Measurements from ENCODE around the gene NKG7.

The NKG7 gene

DNA sequence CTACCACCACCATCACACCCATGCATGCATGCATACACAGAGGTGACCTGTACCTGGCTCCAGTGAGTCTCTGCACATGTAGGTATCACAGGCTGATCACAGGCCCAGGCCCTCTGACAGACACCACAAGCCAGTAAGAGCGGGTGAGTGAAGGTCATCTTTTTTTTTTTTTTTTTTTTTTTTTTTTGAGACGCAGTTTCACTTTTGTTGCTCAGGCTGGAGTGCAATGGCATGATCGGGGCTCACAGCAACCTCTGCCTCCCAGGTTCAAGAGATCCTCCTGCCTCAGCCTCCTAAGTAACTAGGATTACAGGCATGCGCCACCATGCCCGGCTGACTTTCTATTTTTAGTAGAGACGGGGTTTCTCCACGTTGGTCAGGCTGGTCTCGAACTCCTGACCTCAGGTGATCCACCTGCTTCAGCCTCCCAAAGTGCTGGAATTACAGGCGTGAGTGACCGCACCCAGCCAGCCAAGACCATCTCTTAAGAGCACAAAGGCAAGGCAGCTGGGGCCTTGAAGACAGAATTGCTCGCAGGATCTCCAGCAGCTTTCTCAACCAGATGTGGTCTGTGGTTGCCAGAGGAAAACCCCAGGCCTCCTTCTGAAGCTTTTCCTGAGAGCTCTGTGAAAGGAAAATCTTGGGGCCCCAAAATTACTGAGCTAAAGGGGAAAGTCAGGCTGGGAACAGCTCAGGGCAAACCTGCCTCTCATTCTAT lies 3.2 kb upstream of the NKG7 start:
- no peak overlapping the region for H3K4me3 ChIP-seq (ENCODE audit: severe bottlenecking)
- no peaks in the 10 kb centered on the region for H3K27me3 ChIP-seq (ENCODE audit: insufficient read depth, poor library complexity, severe bottlenecking)
- no peaks in the 10 kb centered on the region for H3K36me3 ChIP-seq (ENCODE audit: low read depth)
- TF ChIP-seq, protein P1, sequence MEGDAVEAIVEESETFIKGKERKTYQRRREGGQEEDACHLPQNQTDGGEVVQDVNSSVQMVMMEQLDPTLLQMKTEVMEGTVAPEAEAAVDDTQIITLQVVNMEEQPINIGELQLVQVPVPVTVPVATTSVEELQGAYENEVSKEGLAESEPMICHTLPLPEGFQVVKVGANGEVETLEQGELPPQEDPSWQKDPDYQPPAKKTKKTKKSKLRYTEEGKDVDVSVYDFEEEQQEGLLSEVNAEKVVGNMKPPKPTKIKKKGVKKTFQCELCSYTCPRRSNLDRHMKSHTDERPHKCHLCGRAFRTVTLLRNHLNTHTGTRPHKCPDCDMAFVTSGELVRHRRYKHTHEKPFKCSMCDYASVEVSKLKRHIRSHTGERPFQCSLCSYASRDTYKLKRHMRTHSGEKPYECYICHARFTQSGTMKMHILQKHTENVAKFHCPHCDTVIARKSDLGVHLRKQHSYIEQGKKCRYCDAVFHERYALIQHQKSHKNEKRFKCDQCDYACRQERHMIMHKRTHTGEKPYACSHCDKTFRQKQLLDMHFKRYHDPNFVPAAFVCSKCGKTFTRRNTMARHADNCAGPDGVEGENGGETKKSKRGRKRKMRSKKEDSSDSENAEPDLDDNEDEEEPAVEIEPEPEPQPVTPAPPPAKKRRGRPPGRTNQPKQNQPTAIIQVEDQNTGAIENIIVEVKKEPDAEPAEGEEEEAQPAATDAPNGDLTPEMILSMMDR (IDR thresholded peaks at IDR 0.05; ENCODE audit: poor library complexity, severe bottlenecking): no peak
- H3K4me1 ChIP-seq (ENCODE audit: insufficient read depth, poor library complexity, severe bottlenecking): no peaks in the 10 kb centered on the region
- no peaks in the 10 kb centered on the region for H3K9me3 ChIP-seq (ENCODE audit: severe bottlenecking)
- no peak overlapping the region for H3K27ac ChIP-seq (ENCODE audit: poor library complexity, severe bottlenecking)
- ATAC-seq (ENCODE audit: low read depth): no peak
- DNase-seq (ENCODE audit: low spot score): no peak

DNA sequence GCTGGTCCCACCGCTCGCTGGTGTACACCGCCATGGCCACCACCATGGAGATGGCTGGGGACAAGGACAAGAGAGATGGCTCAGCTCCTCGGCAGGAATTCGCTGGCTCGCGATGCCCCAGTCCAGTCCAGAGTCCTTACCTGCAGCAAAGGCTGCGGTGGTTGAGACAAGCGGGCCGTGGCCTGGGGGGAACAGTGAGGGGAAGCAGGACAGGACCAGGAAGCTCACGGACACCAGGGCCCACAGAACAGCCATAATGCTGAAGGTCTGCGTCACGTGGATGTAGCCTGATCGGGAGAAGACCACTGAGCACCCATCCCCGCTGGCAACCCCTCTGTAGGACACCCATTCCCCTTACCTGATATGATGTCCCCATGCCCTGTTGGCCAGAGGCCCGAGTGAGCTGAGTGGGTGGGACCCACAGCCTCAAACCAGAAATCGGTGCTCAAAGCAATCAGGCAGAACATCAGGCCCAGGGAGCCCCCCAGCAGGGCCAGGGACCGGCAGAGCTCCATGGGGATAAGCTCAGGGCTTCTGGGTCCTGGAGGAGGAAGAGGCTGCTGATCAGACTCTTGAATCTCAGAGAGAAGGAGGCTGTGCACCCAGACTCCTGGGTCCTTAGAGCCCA lies 319 bp downstream of the NKG7 start:
- no peak for ATAC-seq (ENCODE audit: low read depth)
- DNase-seq (ENCODE audit: low spot score): no peak
- TF ChIP-seq, protein P1 (IDR thresholded peaks at IDR 0.05; ENCODE audit: poor library complexity, severe bottlenecking): no peak
- H3K4me1 ChIP-seq (ENCODE audit: insufficient read depth, poor library complexity, severe bottlenecking): no peaks in the 10 kb centered on the region
- no peak overlapping the region for H3K27ac ChIP-seq (ENCODE audit: poor library complexity, severe bottlenecking)
- H3K4me3 ChIP-seq (ENCODE audit: severe bottlenecking): no peak overlapping the region
- H3K36me3 ChIP-seq (ENCODE audit: low read depth): no peaks in the 10 kb centered on the region
- H3K27me3 ChIP-seq (ENCODE audit: insufficient read depth, poor library complexity, severe bottlenecking): no peaks in the 10 kb centered on the region
- H3K9me3 ChIP-seq (ENCODE audit: severe bottlenecking): no peaks in the 10 kb centered on the region

DNA sequence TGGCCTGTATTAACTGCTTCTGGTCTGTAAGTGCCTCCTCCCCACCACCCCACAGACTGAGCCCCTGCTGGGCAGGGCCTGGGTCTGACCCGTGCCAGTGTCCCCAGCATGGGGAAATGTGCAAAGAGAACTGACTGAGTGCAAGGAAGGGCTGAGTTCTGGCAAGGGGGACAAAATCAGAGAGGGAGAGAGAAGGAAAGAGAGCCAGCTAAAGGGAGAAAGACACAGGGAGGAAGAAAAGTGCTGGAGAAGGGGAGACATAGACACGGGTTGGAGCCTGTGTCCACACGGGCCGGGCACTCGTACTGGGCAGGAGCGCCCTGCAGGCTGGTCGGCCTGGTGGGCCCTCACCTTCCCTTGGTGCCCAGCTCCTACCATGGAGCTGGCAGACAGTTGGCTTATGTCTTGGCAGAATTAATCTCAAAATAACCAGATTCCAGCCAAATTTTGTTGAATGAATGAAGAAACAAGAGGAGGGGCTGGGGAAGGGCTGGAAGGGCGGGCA lies 1.2 kb downstream of the NKG7 start:
- H3K36me3 ChIP-seq (ENCODE audit: low read depth): no peaks in the 10 kb centered on the region
- H3K9me3 ChIP-seq (ENCODE audit: severe bottlenecking): no peaks in the 10 kb centered on the region
- ATAC-seq (ENCODE audit: low read depth) (no peak), DNase-seq (ENCODE audit: low spot score) (no peak)
- no peak overlapping the region for H3K27ac ChIP-seq (ENCODE audit: poor library complexity, severe bottlenecking)
- no peaks in the 10 kb centered on the region for H3K27me3 ChIP-seq (ENCODE audit: insufficient read depth, poor library complexity, severe bottlenecking)
- TF ChIP-seq, protein P1 (IDR thresholded peaks at IDR 0.05; ENCODE audit: poor library complexity, severe bottlenecking): no peak
- no peaks in the 10 kb centered on the region for H3K4me1 ChIP-seq (ENCODE audit: insufficient read depth, poor library complexity, severe bottlenecking)
- H3K4me3 ChIP-seq (ENCODE audit: severe bottlenecking): no peak overlapping the region

DNA sequence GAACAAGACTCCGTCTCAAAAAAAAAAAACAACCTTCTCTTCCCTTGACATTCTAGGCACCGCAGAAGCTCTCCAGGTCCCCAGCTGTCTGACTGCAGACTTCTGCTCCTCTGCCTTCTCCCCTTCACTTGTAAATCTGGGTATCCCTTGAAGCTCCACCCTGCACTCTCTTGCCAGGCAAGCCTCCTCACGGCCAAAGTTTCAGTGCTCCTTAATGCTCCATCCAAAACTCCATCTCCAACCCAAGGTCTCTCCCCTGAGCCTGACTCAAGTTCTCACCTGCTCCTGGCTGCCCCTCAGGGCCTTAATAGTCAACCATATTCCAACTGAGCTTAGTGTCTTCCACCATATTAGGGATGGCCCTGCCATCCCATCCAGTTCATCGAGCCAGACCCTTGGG lies 2.2 kb downstream of the NKG7 start:
- TF ChIP-seq, protein P1 (IDR thresholded peaks at IDR 0.05; ENCODE audit: poor library complexity, severe bottlenecking): no peak
- H3K4me3 ChIP-seq (ENCODE audit: severe bottlenecking): no peak overlapping the region
- H3K27me3 ChIP-seq (ENCODE audit: insufficient read depth, poor library complexity, severe bottlenecking): no peaks in the 10 kb centered on the region
- H3K4me1 ChIP-seq (ENCODE audit: insufficient read depth, poor library complexity, severe bottlenecking): peaks cover under 1% of the 10 kb centered on the region
- H3K9me3 ChIP-seq (ENCODE audit: severe bottlenecking): no peaks in the 10 kb centered on the region
- DNase-seq (ENCODE audit: low spot score) (no peak), ATAC-seq (ENCODE audit: low read depth) (no peak)
- H3K27ac ChIP-seq (ENCODE audit: poor library complexity, severe bottlenecking): no peak overlapping the region
- no peaks in the 10 kb centered on the region for H3K36me3 ChIP-seq (ENCODE audit: low read depth)
